Neural progenitor cell (in vitro differentiated cells): Measurements from ENCODE around the gene APOC3.

Experiments
- CTCF ChIP-seq: fragments of 200-600 bp; sonication (generic); IDR thresholded peaks from 2 replicates; pipeline ENCODE4 v1.5.1; 2017; ENCODE audit warnings: antibody characterized with exemption, mild to moderate bottlenecking
- EZH2 ChIP-seq: fragments of 200-600 bp; sonication (generic); IDR thresholded peaks from 2 replicates; pipeline ENCODE4 v1.6.1; 2017; ENCODE audit warnings: antibody characterized with exemption, mild to moderate bottlenecking, moderate library complexity
- EZH2phosphoT487 ChIP-seq: fragments of 200-600 bp; sonication (generic); IDR thresholded peaks from 2 replicates; pipeline ENCODE4 v1.6.1; 2017; ENCODE audit warnings: antibody characterized with exemption

DNA sequence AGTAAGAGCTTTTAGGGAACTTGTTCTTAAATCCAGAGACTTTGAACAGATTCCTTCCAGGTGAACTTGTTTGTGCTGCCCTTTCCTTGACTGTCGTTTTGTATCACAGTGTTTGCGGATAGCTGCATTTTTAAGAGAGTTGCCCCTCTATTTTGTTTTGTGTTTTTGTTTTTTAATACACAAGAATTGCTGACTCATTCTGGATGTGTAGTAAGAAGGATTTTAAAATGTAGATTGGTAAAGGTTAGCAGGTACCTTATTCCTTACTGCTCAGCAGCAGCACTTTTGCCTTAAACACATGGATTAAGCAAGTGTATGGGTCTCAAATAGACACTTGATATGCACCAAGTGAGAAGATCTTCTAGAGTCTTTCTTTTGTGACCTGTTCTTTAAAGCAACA, 29.1 kb upstream of the APOC3 start:
- TF ChIP-seq CTCF (no peak), EZH2 (no peak), EZH2phosphoT487 (no peak)
